Stimulated activated naive CD4-positive, alpha-beta T cell (primary cell): Measurements from ENCODE around the gene TSPOAP1.

Experiments
- DNase-seq, 6 experiments: peaks; one replicate each; lab custom pipeline; 2025; lab: John Stamatoyannopoulos, UW

Gene TSPOAP1

GRCh38 chr17:58328195-58329034 lies at the start of gene TSPOAP1:
TSS of gene TSPOAP1 (minus strand) at chr17:58328795. CDS start at chr17:58327920, 875 bp downstream.
- peak; percentile 21 to 64 (median 56) for DNase-seq

GRCh38 chr17:58377661-58378060 lies 49.1 kb upstream of the TSPOAP1 start:
- no peak for DNase-seq

- no peak for DNase-seq
Measured at GRCh38 chr17:58377093-58377601, 48.6 kb upstream of the TSPOAP1 start.

- DNase-seq: no peak
Measured at GRCh38 chr17:58376472-58377000, 47.9 kb upstream of the TSPOAP1 start.

DNA sequence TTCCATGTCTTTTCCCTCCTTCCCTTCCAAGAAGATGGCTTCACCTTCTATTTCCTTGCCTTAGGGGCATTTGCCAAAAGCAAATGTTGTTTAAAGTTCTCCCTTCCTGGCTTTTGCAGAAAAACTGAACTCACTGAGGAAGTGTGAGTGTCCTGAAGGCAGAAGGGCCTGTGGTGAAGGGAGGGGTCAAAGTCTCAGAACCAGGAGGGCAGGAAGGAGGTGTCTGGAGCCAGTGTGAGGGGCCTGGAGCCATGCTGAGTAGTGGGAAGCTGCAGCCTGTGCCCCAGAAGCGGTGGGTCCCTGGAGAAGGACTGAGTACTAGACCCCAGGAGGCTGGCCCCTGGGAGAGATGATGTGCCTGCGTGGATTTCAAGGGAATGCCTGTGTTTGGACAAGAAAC lies 47.2 kb upstream of the TSPOAP1 start:
- DNase-seq: no peak

DNA sequence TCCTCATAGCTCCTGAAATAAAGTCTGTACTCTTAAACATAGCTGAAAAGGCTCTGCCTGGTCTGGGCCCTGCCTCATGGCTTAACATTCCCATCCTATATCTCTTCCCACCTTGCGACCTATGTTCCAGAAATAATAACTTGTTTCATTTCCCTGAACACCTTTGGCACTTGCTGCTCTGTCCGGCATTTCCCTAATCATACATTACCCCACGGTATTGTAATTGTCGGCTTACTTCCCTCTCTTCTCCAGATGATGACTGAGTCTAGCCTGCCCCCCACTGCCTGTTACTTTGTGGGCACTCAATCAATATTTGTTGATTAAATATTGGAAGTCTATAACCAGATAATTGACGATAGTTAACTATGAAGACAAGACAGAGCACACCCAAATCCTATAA lies 46.7 kb upstream of the TSPOAP1 start:
- no peak for DNase-seq

GRCh38 chr17:58373923-58374322 lies 45.3 kb upstream of the TSPOAP1 start:
- no peak for DNase-seq

GRCh38 chr17:58373003-58373402 lies 44.4 kb upstream of the TSPOAP1 start:
- DNase-seq: no peak

- no peak for DNase-seq
Measured at GRCh38 chr17:58371300-58371950, 42.8 kb upstream of the TSPOAP1 start.

DNA sequence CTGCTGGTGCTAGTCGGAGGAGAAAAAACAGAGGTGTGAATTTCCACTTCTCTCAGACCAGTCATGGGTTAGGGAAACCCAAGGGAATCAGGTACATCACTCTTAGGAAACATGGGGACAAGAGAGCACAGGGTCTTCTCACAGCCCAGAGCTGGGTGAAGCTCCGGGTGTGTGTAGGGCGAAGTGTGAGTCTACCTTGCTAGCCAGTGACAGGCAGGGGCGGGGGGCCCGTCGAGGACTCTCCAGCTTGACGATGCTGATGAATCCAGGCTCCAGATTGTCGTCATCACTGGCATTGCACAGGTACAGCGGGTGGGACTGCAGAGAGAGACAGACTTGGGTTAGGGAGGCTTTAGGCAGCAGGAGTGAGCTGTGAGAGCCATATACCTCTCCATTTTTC lies 42.1 kb upstream of the TSPOAP1 start:
- no peak for DNase-seq

- DNase-seq: no peak
Measured at GRCh38 chr17:58370309-58370708, 41.7 kb upstream of the TSPOAP1 start.

- no peak for DNase-seq
Measured at GRCh38 chr17:58369214-58370031, 40.8 kb upstream of the TSPOAP1 start.

- no peak for DNase-seq
Measured at GRCh38 chr17:58368860-58369213, 40.2 kb upstream of the TSPOAP1 start.

- no peak for DNase-seq
Measured at GRCh38 chr17:58367461-58367860, 38.9 kb upstream of the TSPOAP1 start.

DNA sequence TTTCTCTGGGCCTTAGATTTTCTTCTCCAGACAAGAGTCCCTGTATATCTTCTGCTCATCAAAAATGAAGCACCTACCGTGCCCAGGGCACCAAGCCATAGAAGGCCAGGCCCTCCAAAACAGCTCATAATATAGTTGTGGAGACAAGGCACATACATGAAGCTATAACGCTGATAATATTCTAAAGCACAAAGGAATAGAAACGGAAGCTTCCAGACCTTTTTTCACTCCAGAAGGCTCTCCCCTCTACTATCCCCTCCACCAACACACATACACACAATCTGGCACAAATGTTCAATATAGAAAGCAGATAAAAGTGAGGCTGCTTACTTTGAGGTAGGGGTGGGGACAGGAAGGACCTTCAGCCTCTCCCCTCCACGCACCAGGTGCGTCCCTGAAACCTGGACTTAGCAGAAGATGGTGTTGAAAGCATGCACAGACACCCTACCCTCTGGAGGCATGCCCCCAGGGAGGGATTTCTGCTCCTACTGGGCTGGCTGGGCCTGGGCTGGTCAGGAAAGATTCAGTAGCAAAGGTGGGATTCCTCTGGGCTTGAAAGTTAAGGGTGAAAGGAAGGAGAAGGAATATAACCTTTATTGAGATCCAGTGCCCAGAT lies 37.5 kb upstream of the TSPOAP1 start:
- DNase-seq: no peak

- no peak for DNase-seq
Measured at GRCh38 chr17:58365185-58365979, 36.8 kb upstream of the TSPOAP1 start.

GRCh38 chr17:58364270-58364942 lies 35.8 kb upstream of the TSPOAP1 start:
- no peak for DNase-seq

DNA sequence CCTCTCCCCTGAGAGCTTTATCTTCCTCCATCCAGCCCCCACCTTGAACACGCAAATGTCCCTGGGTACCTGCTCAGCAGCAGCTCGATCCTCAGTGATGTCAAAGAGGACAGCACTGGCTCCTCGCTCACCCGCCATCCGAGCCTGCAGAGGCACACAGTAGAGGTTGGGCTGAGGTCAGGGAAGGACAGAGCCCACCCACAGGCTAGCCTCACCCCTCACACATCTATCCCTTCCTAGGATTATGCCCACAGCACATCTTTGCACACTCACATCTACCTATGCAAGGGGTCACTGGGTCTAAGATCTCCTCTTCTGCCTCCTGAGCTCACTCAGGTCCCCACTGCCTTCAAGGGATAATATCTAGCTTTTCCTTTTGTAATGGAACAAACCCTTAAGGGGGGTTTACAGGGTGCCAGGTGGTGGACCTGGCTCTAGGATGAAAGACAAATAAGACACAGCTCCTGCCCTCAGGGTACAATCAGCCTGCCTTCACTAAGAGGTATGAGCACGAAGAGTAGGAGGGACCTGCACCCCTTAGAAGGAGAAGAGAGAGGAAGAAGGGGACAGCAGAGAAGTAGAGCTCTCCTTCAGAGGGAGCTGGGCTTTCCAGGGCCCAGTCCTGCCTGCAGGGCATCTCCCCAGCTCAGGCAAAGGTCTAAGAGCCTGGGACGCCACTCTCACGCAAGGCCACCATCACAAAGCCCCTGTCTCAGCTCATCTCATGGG lies 35.0 kb upstream of the TSPOAP1 start:
- DNase-seq: no peak

- no peak for DNase-seq
Measured at GRCh38 chr17:58362368-58363014, 33.9 kb upstream of the TSPOAP1 start.
